Ramos (cell line): Measurements from ENCODE around the gene GJA9.
"Not testable (repeated sequence)": the region's sequence is repeated elsewhere in the genome, so short reads cannot be mapped to it uniquely, and the experiment has no call there.

ENCODE experiments used
- in situ Hi-C: fragments of 300-500 bp; cut with MboI; formaldehyde crosslinking; loops from one replicate; pipeline ENCODE4 v1.14.3; 2022; ENCODE audit warnings: low sequenced_read_pairs; ENCODE audit not compliant: unreplicated experiment

GJA9 gene

DNA sequence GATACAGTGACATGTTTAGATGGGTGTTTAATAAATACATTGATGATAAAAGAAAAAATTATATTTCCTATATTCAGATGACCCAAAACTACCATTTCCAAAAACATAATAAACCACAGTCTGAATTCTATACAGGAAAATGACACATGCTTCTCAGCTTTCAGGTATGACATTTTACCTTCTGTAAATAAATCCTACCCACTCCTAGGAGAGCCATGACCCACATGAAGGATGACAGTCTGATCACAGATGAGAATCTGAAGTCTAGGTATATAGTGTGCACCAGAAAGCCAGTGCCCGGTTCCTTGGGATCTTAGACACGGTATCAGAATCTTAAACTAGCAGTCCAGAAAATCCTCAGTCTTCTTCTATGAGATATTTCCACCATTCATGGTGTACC, 3.7 kb upstream of the GJA9 start:
- in situ Hi-C loops: no loop called here

DNA sequence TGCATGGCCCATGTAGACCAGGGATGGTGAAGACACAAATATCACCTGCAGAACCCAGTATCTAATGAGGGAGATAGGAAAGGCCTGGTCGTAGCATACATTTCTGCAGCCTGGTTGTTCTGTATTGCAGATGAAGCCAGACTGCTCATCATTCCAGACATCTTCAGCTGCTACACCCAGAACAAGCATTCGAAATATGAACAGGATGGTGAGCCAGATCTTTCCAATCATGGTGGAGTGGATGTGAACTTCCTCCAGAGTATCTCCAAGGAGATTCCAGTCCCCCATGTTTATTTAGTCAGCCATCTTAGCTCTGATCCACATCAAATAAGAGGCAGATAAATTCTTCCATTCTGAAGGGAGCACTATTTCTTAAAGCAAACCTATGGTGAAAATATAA, 5.6 kb downstream of the GJA9 start:
- in situ Hi-C loops: no loop called here

- in situ Hi-C loops: no loop called here
These were observed 8.1 kb downstream of the GJA9 start, which contains the start of gene MYCBP for GRCh38 chr1:38873027-38873969. Gene MYCBP, minus strand, starts transcription at chr1:38873348. Its CDS starts 43 bp downstream, at chr1:38873305.

DNA sequence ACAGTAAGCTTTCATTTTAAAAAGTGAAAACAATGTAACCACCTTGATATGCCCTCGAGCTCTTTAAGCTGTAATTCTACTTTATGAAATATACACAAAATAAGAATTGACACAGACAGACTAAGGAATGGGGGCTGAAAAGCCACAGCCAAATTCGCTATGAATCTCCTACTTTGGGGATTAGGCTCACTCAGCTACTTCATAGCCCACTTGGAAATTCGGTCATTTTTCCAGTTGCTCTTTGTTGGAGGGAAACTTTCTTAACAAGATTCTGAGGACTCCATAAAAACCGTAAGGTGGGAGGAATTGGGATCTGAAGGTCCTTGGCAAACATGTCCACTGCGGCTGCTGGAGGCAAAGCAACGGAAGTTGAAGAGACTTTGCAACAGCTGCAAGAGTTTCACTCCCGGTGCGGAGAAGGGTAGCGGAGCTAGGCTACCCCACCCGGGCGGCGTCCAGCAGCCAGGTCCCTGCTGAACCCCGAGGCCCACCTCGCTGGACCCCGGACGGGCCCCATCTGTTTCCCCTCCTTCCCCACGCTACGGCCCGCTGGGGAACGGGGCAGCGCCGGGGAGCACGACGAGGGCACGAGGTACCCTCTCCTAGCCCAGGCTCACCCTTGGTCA, 8.9 kb downstream of the GJA9 start:
- in situ Hi-C loops: no loop called here

DNA sequence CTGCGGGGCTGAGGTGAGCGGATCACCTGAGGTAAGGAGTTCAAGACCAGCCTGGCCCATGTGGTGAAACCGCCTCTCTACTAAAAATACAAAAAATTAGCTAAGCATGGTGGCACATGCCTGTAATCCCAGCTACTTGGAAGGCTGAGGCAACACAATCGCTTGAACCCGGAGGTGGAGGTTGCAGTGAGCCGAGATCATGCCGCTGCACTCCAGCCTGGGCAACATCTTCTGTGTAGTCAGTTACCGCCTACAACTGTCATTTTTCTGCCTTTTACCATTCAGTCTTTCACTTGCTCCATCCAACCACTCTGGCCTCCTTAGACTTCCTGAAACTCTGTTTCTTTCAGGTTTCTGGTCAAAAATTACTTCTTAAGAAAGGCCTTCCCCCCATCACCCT, 10.4 kb downstream of the GJA9 start:
- in situ Hi-C loops: no loop called here

GRCh38 chr1:38867208-38867607, 14.2 kb downstream of the GJA9 start:
- in situ Hi-C loops: no loop called here

DNA sequence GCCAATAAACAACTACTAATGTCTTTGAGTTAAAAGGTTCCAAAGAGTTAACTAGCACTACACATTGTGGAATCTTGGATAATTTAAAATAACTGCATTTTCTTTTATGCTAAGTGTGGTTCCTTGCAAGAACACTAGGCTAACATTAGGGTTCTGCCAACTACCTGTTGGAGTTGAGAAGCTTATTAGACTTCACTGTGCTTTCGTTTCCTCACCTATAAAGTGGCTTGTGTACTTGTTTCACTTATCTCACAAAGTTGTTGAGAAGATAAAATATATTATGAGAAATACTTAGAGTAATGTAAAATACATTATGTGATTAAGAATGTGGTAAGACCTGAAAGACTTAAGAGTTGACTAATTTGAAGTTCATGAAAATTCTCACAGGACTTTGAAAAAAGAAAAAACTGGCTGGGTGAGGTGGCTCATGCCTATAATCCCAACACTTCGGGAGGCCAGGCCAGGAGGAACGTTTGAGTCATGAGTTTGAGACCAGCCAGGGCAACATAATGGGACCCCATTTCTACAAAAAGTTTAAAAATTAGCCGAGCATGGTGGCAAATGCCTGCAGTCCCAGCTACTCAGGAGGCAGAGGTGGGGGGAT, 16.2 kb downstream of the GJA9 start:
- in situ Hi-C loops: no loop called here

DNA sequence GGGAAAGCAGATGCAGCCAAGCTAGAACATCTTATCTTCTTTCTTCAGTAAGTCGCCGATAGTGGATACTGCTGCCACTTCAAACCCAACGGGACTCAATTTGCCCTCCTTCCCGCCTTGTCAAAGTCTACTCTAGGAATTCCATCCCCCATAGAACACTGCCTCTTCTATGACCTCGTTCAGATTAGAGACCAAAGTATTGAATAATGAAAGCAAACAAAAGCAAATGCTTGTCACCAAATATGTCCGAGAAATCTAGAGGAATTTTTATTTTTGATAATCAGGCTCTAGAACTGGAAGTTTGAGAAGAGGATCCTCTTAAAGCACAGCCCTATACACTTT, 21.0 kb downstream of the GJA9 start:
- in situ Hi-C loops: no loop called here

DNA sequence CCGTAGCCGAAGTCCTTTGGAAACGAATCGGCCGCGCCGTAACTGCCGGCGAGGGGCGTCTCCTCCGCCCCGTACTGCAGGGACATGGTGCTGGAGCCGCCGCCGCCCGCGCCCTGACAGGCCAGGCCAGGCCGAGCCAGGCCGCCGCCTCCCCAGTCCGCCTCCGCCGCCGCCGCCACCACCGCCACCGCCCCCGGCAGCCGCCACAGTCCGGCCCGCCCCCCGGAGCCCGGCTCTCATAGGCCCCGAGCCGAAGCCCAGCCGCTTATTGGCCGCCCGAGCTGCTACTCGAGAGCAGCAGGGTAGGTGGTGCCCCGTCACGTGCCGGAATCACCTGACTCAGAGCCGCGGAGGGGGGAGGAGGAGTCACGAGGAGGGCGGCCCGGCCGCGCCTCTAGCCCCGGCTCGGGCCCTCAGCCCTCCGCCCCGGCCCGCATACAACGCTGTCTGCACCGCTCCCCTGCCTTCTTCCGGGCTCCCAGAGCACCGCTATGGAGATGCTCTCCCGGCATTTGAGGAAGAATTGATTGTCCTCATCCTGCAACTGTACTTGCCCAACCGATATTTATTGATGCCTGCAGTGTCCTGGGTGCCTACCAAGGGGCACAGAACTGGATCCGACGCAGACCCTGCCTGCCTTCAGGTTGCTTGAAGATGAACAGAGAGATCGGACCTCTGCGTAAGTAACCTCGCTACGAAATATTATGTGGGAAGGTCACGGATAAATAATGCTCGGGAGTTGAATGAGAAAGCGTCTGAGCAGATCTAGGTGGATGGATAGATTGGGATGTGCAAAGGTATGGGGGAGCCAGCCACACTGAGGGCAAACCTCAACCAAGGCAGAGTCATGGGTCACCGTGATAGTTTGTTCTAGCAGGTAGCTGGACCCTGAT, 21.6 kb downstream of the GJA9 start, which contains the start of gene RRAGC:
RRAGC (minus strand) TSS at position 212 of the 893 bp plus-strand sequence; CDS start at position 86, 126 bp downstream.
- in situ Hi-C loops: no loop called here

- in situ Hi-C loops: no loop called here
These were observed 22.4 kb downstream of the GJA9 start for GRCh38 chr1:38858833-38859560.

DNA sequence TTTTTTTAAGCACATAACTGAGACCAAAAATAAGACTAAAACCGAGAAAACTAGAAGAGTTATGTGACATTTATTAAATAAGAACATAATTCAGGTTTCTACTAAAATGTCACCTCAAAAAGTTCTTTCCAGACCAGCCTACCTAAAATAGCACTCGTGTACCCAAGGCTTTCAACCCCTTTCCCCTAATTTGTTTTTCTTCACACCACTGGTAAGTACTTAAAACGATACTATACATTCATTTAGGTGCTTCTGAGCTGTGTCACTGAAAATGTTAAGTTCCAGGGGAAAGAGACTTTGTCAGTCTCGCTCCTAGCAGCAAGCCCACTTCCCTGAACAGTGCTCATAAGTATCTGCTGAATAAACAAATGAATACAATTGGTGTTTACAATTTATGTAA, 28.6 kb downstream of the GJA9 start:
- in situ Hi-C loops: no loop called here

DNA sequence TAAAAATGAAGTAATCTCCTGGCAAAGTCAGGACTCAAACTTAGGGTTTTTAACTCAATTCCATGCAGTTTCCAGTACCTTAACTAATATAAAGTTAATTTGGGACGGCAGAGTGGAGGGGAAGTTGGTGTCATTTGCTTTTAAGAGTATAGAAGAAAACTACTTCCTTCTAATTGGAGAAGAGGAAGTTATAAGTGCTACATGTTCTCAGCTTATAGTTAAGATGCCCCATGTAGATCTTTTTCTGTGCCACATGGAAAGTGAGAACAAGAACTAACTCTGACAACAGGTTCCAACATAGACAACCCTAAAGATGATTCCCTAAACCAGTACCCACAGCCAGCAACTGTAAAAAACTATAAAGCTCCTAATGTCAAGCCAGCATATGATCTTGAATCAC, 33.3 kb downstream of the GJA9 start:
- in situ Hi-C loops: no loop called here

DNA sequence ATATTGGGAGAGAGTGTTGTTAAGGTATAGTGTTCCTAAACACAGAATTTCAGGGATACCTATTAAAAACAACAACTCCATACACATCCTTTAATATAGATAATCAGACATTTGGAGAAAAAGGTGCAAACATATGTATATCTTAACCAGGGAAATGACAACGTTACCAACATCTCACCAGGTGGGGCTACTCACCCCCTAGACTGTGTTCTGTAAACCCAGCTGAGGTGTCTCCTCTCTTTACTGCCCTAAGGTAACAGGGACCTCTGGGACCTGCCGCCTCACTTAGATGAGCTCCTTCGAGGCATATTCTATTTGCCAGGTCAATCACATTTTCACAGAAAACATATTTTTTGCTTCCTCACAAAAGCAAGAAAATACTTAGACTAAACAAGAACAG, 35.2 kb downstream of the GJA9 start:
- in situ Hi-C loops: no loop called here

- in situ Hi-C loops: not testable (repeated sequence)
These were observed 36.3 kb downstream of the GJA9 start for GRCh38 chr1:38845088-38845487.

DNA sequence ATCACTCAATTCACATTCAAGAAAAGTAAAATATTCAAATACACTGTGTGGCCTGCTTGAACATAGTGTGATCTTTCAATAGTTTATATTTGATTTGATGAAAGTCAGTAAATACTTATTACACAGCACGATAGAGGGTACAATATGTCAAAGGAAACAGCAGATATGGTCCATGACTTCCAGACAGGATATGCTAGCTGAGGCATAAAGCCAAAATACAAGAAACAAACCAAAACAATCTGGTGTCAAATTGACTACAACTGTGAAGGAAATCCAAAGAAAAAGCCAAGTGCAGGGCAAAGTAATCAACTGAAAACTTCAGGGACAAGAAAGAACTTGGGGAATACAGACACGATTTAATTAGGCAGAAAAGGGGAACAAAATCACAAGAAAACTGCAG, 41.1 kb downstream of the GJA9 start:
- in situ Hi-C loops: no loop called here

DNA sequence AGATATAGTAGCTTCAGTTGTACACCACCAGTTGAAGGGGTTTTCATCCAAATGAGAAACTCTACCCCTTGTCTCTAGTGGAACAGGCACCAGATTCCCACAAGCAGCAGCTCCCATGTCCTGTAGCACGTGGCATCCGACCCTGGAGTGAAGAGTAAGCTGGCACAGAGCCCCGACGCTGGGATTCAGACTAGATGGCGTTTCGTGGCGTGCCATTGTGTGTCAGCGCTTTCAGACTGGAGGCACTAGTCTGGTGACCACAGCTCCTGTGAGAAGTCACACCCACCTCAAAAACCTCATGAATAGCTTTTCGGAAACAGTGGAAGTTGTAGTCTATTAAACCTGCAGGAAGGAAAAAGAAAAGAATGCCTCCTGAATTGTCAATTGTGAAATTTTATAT, 42.0 kb downstream of the GJA9 start:
- in situ Hi-C loops: no loop called here

GRCh38 chr1:38836316-38836715, 45.1 kb downstream of the GJA9 start:
- in situ Hi-C loops: not testable (repeated sequence)

DNA sequence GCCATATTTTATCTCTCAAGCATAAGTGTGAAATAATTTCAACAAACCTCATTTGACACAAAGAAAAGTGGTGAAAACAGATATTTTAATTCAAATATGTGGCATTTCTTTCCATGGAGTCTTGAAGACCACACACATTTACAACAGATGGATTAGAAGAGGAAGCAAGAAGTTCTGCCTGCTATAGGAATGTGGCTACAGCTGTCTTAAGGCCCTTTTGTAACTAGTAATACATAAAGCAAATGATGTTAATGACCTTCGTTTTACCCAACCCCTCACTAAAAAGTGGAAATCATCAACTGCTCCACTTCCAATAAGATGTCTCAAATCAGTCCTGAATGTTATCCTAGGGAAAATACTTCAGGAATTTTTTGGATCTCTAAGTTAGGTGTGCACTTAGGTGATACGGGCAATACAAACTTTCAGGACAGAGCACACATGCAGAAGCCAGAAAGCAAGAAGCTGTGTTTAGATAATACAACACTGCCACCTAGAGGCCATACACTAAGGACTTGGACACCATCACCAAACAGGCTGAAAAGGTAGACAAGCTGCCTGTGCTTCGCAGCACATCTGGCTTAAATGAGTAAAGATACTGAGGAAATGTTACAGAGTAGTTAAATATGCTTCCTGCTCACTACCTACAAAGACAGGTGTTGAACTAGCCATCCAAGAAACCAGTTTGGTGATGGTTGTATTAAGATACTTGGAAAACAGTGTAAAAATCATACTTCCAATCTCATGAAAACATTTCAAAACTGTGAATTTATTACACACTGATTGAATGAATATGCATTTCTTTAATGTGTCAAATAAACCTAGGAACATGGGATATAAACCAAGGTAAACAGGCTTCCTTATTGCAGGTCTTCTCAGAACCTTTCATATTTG, 46.2 kb downstream of the GJA9 start:
- in situ Hi-C loops: no loop called here
